Measurements from ENCODE around the gene IGHMBP2. TPM values are rescaled to one million over a fixed set of nuclear protein-coding genes. Genes with fewer than 3 reads are reported as not detected.
"Not testable (repeated sequence)": the region's sequence is repeated elsewhere in the genome, so short reads cannot be mapped to it uniquely, and the experiment has no call there.

IGHMBP2 gene
- total RNA-seq = 5.4 and 12.8 TPM in 2 replicates

DNA sequence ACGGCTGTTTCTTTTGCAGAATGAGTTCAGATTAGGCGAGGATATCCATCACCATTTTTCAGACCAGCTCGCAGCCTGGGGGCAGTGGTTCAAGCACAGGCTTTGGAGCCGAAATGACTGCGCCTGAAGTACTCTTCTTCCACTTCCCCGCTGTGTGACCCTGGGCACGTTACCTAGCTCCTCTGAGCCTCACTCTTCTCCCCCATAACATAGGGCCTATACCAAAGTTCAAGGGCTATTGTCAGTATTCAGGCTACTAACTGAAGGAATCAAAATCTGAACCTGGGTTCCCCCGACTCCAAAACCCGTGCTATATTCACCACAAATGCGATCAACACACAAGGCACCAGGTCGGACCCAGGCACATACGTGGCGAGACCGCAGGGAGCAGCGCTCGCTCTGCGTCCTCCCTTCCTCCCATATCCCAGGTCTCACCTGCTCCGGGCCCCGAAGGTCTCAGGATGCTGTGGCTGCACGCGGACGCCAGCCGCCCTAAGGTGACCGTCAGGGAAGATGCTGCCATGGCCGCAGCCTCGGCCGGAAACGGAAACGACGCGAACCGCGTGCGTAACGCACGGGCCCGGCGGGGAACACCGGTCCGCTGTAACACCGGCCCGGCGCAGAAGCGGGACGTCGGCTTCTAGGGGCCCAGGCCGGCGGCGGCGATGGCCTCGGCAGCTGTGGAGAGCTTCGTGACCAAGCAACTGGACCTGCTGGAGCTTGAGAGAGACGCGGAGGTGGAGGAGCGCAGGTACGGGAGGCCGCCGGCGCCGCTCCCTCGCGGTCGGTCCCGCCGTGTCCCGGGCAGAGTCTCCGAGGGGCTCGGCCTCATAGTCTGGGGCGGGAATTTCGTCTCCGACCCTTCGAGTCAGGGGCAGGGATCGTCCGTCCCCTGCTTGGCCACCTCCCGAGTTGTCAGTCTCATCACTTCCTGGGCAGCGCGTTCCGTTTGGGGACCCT is at the start of gene IGHMBP2, which contains the start of gene MRPL21:
Gene IGHMBP2 (plus strand): TSS at position 604 of the 960 bp plus-strand sequence. CDS start 62 bp downstream, at position 666.
Gene MRPL21 (minus strand): TSS at position 545 of the 960 bp plus-strand sequence. CDS start 22 bp downstream, at position 523.
- DNase-seq (ENCODE audit: low read depth) = peak; percentile 47

- DNase-seq (ENCODE audit: low read depth) = no peak
Measured at GRCh38 chr11:68854273-68854958, 49.3 kb upstream of the IGHMBP2 start.

GRCh38 chr11:68855205-68855981 is 48.3 kb upstream of the IGHMBP2 start:
- DNase-seq (ENCODE audit: low read depth) = no peak

- DNase-seq (ENCODE audit: low read depth) = not testable (repeated sequence)
Measured at GRCh38 chr11:68856425-68857030, 47.2 kb upstream of the IGHMBP2 start.

GRCh38 chr11:68857037-68857586 is 46.6 kb upstream of the IGHMBP2 start:
- no peak for DNase-seq (ENCODE audit: low read depth)

- no peak for DNase-seq (ENCODE audit: low read depth)
Measured at GRCh38 chr11:68859123-68859522, 44.6 kb upstream of the IGHMBP2 start.

GRCh38 chr11:68862421-68862820 is 41.3 kb upstream of the IGHMBP2 start:
- no peak for DNase-seq (ENCODE audit: low read depth)

DNA sequence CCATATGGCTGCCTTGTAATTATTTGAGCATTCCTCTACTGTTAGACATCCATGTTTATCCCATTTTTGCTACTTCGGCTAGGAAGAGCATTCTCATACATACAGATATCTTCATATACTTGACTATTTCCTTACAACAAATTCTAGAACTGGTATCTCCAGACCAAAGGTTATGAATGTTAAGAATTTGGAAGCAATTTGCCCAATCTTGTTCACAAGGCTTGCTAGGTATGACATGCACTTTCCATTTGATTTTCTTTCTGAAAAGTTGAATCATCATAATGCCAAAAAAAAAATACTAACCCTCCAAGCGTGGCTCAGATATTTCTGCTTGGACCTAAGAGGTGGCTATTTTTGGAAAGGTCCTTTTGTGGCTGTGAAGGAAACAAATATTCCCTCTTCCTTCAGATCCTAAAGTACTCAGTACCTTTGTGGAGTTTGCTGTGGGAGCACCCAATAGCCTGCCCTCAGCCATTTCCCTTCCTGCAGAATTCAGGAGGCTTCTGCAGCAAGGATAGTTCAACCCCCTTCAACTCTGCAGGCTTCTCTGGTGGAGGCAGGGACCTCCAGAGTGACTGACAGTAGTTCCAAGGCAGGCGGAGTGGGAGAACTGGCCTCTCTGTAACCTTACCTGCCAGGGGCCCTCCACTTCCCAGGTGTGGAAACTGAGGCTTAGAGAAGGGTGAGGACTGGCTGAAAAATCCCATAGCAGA is 40.0 kb upstream of the IGHMBP2 start:
- DNase-seq (ENCODE audit: low read depth) = no peak

DNA sequence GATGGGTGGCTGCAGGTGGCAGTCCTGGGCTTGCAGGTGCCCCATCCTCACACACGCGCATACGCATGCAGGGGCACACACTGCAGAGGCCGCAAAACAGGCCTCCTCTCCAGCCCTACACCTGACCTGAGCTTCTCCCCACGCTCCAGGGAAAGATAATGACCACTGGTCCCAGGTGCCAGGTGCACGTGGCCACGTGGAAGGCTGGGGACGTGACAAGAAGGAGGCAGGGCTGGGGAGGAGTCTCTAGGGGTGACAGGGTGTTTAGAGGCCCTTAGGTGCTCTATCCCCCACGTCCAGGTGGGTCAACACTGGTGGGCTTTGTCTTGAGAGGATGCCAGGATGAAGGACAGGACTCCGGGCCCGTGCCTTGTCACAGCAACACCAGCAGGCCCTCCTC is 38.5 kb upstream of the IGHMBP2 start:
- no peak for DNase-seq (ENCODE audit: low read depth)

GRCh38 chr11:68867066-68867465 is 36.6 kb upstream of the IGHMBP2 start:
- DNase-seq (ENCODE audit: low read depth) = no peak

DNA sequence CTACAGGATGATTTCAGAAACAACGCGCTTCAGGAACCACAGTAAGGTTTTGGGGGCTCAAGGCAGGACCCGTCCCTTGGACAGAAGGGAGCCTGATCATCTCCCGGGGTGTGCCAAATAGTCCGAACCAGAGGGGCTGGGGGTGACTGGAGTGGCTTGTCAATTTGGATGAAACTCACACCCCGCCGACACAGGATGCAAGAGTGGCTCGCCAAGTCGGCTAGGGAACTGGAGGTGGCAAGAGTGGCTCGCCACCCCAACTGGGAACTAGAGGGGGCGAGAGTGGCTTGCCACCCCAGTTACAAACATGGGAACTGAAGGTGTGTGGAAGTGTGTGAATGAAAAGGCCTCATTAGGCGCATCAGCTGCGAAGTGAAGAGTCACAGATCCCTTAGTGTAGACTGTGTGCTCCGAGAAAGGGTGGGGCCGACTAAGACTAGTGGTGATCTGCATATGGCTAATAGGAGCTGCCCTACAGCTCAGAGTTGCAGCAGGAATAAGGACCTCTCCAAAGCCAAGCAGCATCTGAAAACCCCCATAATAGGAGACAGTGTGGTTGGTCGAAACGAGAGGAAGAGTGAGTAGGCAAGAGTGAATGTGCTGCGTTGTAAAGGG is 35.4 kb upstream of the IGHMBP2 start:
- no peak for DNase-seq (ENCODE audit: low read depth)

- no peak for DNase-seq (ENCODE audit: low read depth)
Measured at GRCh38 chr11:68870470-68870869, 33.2 kb upstream of the IGHMBP2 start.

- DNase-seq (ENCODE audit: low read depth) = no peak
Measured at GRCh38 chr11:68872216-68873003, 31.3 kb upstream of the IGHMBP2 start.

- DNase-seq (ENCODE audit: low read depth) = no peak
Measured at GRCh38 chr11:68878022-68878421, 25.7 kb upstream of the IGHMBP2 start.

- DNase-seq (ENCODE audit: low read depth) = no peak
Measured at GRCh38 chr11:68880851-68881250, 22.8 kb upstream of the IGHMBP2 start.

DNA sequence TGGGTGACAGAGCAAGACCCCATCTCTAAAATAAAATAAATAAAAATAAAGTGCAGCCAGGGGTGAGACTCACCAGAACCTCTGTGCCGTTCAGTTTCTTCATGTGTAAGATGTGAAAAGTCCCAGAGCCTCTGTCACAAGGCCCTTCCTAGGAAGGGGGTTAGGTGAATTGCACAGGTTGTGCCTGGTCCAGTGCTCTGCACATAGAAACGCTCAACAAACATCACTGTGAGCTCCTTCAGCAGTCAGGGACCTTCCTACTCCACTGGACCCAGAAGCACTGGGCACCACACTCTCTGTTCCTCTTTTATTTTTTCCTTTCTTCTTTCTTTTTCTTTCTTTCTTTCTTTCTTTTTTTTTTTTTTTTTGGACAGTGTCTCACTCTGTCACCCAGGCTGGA is 22.4 kb upstream of the IGHMBP2 start:
- no peak for DNase-seq (ENCODE audit: low read depth)

DNA sequence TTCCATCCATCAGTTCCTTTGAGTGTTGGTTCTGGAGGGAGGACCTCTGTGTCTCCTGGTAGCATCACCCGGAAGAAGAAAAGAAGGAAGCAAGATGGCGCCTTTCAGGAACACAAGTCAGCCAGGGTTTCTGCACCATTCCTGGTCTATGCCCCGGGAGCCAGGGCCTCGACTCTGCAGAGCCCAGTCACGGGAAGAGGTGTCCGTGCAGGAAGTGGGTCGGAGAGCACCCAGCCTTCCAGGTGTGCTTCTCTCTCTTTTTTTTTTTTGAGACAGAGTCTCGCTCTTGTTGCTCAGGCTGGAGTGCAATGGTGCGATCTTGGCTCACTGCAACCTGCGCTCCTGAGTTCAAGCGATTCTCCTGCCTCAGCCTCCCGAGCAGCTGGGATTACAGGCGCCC is 21.3 kb upstream of the IGHMBP2 start:
- DNase-seq (ENCODE audit: low read depth) = no peak

DNA sequence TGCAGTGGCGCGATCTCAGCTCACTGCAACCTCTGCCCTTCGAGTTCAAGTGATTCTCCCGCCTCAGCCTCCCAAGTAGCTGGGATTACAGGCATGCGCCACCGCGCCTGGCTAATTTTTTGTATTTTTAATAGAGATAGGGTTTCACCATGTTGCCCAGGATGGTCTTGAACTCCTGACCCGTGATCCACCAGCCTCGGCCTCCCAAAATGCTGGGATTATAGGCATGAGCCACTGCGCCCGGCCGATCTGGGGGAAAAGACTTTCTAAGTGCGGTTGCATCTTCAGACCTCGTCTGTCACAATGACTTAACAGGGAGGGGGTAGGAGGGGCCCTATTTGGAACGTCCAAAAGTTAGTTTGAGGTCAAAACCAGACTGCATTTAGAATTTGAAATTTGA is 18.9 kb upstream of the IGHMBP2 start:
- DNase-seq (ENCODE audit: low read depth) = not testable (repeated sequence)

DNA sequence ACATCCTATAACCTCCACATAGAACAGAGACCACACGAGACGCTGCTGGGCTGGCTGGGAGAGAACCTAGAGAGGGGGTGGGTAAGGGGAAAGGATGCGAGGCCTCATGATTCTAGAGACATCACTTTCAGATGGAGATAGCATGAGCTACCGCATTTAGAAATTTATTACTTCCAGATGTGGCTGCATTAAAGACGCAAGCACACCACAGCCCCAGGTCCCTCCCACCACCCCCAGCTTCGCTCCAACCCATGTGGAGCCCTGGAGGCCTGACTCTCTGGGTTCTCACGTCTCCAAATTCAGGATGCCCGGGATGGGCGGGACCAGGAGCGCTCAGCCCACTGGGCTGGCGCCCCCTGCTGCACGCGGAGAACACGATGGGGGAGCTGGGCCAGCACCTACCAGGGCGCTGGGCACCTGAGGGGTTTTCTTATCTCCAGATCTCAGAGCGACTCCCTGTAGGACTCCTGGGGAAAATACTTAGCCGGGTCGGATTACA is 13.7 kb upstream of the IGHMBP2 start:
- no peak for DNase-seq (ENCODE audit: low read depth)

All from renal cortical epithelial cell (primary cell).